Smooth muscle cell (in vitro differentiated cells): ENCODE data around the gene ODAD2. TPM values are rescaled to one million over a fixed set of nuclear protein-coding genes. Genes with fewer than 3 reads are reported as not detected.
"Not testable (repeated sequence)": the region's sequence is repeated elsewhere in the genome, so short reads cannot be mapped to it uniquely, and the experiment has no call there.

Source experiments
- DNase-seq: peaks from one replicate; lab custom pipeline; 2025; ENCODE audit not compliant: unreplicated experiment; lab: John Stamatoyannopoulos, UW
- H2AFZ ChIP-seq: fragments of 200-600 bp; sonication (generic); 2 replicates; pipeline ENCODE4 v1.6.0; 2016; ENCODE audit warnings: antibody characterized with exemption, low read depth, mild to moderate bottlenecking
- H3F3A ChIP-seq: fragments of 200-600 bp; sonication (generic); 2 replicates; pipeline ENCODE4 v1.6.0; 2017; ENCODE audit warnings: antibody characterized with exemption, low read depth
- H3K27ac ChIP-seq: fragments of 200-600 bp; sonication (generic); 2 replicates; pipeline ENCODE4 v1.5.1; 2016; ENCODE audit warnings: low read depth, mild to moderate bottlenecking
- H3K27me3 ChIP-seq: fragments of 200-600 bp; sonication (generic); 2 replicates; pipeline ENCODE4 v1.6.1; 2016; ENCODE audit warnings: low read depth, mild to moderate bottlenecking
- H3K36me3 ChIP-seq: fragments of 200-600 bp; sonication (generic); 2 replicates; pipeline ENCODE4 v1.5.1; 2016; ENCODE audit warnings: low read depth
- H3K4me1 ChIP-seq: fragments of 200-600 bp; sonication (generic); 2 replicates; pipeline ENCODE4 v1.5.1; 2016; ENCODE audit warnings: low read depth
- H3K4me2 ChIP-seq: fragments of 200-600 bp; sonication (generic); 2 replicates; pipeline ENCODE4 v1.6.0; 2016; ENCODE audit warnings: mild to moderate bottlenecking
- H3K4me3 ChIP-seq: fragments of 200-600 bp; sonication (generic); 2 replicates; pipeline ENCODE4 v1.5.1; 2016; ENCODE audit warnings: mild to moderate bottlenecking
- H3K79me2 ChIP-seq: fragments of 200-600 bp; sonication (generic); 2 replicates; pipeline ENCODE4 v1.6.0; 2016; ENCODE audit warnings: low read depth, mild to moderate bottlenecking
- H3K9ac ChIP-seq: fragments of 200-600 bp; sonication (generic); 2 replicates; pipeline ENCODE4 v1.6.0; 2016; ENCODE audit warnings: low read depth
- H3K9me3 ChIP-seq: fragments of 200-600 bp; sonication (generic); replicated peaks from 2 replicates; pipeline ENCODE4 v1.5.1; 2016; ENCODE audit warnings: low read depth
- H4K20me1 ChIP-seq: fragments of 200-600 bp; sonication (generic); 2 replicates; pipeline ENCODE4 v1.6.0; 2016; ENCODE audit warnings: low read depth
- CTCF ChIP-seq: fragments of 200-600 bp; sonication (generic); IDR thresholded peaks from 2 replicates; pipeline ENCODE4 v1.5.1; 2017; ENCODE audit warnings: borderline replicate concordance, mild to moderate bottlenecking, antibody characterized with exemption; ENCODE audit not compliant: insufficient read depth, poor library complexity, severe bottlenecking
- WGBS: methylation state at CpG from one replicate; pipeline ENCODE4 v1.1.7; 2016; ENCODE audit warnings: low lambda C conversion rate; 5-methylcytosine and 5-hydroxymethylcytosine counted together
- polyA plus RNA-seq: library from polyadenylated mRNA; unstranded; fragments of >200 nt; fragmentation: Nextera tagmentation; extraction: Ambion mirVana; gene quantifications from 2 replicates; pipeline ENCODE4 v1.2.1, GENCODE V29; 2016
- total RNA-seq: library from RNA; depleted of rRNA; stranded (reverse); fragments of >200 nt; gene quantifications from 2 replicates; pipeline ENCODE4 v1.2.3, GENCODE V29; 2014

The ODAD2 gene
- total and polyA plus RNA-seq, 2 experiments from 2014 or later = 0.45 TPM; not detected in 1

GRCh38 chr10:27997865-27998177, 1.1 kb downstream of the ODAD2 start:
- peaks cover 21% of the 10 kb centered on the region for H3K4me1 ChIP-seq
- H3K9ac ChIP-seq = no peak overlapping the region
- H3F3A ChIP-seq = no peaks in the 10 kb centered on the region
- H4K20me1 ChIP-seq = no peaks in the 10 kb centered on the region
- H3K27me3 ChIP-seq = peaks cover 63% of the 10 kb centered on the region
- no peak overlapping the region for H3K27ac ChIP-seq
- H3K36me3 ChIP-seq = no peaks in the 10 kb centered on the region
- no peak for DNase-seq
- no peak for TF ChIP-seq CTCF
- H3K4me2 ChIP-seq = peak overlapping the region; percentile 94
- no peaks in the 10 kb centered on the region for H3K79me2 ChIP-seq
- H2AFZ ChIP-seq = peak overlapping the region; percentile 85
- WGBS = 6% methylated on average over 5 of the region's 5 CpGs
- no peaks in the 10 kb centered on the region for H3K9me3 ChIP-seq
- H3K4me3 ChIP-seq = peak overlapping the region; percentile 65

GRCh38 chr10:27995311-27995710, 3.6 kb downstream of the ODAD2 start:
- Histone ChIP-seq H3K4me2 (no peak overlapping the region), H3K4me1 (peaks cover 21% of the 10 kb centered on the region), H3K9me3 (no peaks in the 10 kb centered on the region), H4K20me1 (no peaks in the 10 kb centered on the region), H2AFZ (no peak overlapping the region), H3K4me3 (no peak overlapping the region), H3K27me3 (peaks cover 57% of the 10 kb centered on the region), H3K36me3 (no peaks in the 10 kb centered on the region), H3K9ac (no peak overlapping the region), H3F3A (no peaks in the 10 kb centered on the region), H3K79me2 (no peaks in the 10 kb centered on the region), H3K27ac (no peak overlapping the region)
- 67% methylated on average over 2 of the region's 2 CpGs for WGBS
- DNase-seq = no peak
- TF ChIP-seq CTCF = no peak

GRCh38 chr10:27989357-27989756, 9.5 kb downstream of the ODAD2 start:
- 85% methylated on average over 2 of the region's 2 CpGs for WGBS
- H3K27ac ChIP-seq, H3K79me2 ChIP-seq, H3K9me3 ChIP-seq, H3K9ac ChIP-seq, H3K4me1 ChIP-seq, H2AFZ ChIP-seq, DNase-seq, H4K20me1 ChIP-seq, H3K4me2 ChIP-seq, H3F3A ChIP-seq, H3K27me3 ChIP-seq, H3K4me3 ChIP-seq, H3K36me3 ChIP-seq: not testable (repeated sequence)

GRCh38 chr10:27986821-27987220, 12.1 kb downstream of the ODAD2 start:
- Histone ChIP-seq H4K20me1 (no peaks in the 10 kb centered on the region), H3K4me1 (no peaks in the 10 kb centered on the region), H3F3A (no peaks in the 10 kb centered on the region), H3K4me3 (no peak overlapping the region), H2AFZ (no peak overlapping the region), H3K4me2 (no peak overlapping the region), H3K36me3 (no peaks in the 10 kb centered on the region), H3K27ac (no peak overlapping the region), H3K9ac (no peak overlapping the region), H3K27me3 (no peaks in the 10 kb centered on the region), H3K9me3 (no peaks in the 10 kb centered on the region), H3K79me2 (no peaks in the 10 kb centered on the region)
- WGBS = 76% methylated on average over 1 of the region's 1 CpG
- DNase-seq = no peak
- TF ChIP-seq CTCF = no peak
